D341Med (cell line): ENCODE data around the gene POLR2H.
"Not testable (repeated sequence)": the region's sequence is repeated elsewhere in the genome, so short reads cannot be mapped to it uniquely, and the experiment has no call there.

Experiments used
- DNase-seq: peaks from one replicate; pipeline ENCODE4 v3.0.0; 2012; ENCODE audit warnings: low spot score

POLR2H gene

GRCh38 chr3:184335661-184336546 lies 25.6 kb upstream of the POLR2H start:
- DNase-seq: peak; percentile 94

- DNase-seq: peak; percentile 65
Observed at GRCh38 chr3:184336547-184337398, 24.7 kb upstream of the POLR2H start.

- no peak for DNase-seq
Observed at GRCh38 chr3:184337399-184337714, 24.2 kb upstream of the POLR2H start, which contains the start of gene FAM131A. Gene FAM131A, plus strand, starts transcription at chr3:184337600. Its CDS starts 31 bp downstream, at chr3:184337631.

- no peak for DNase-seq
Observed at GRCh38 chr3:184337981-184338380, 23.5 kb upstream of the POLR2H start.

- no peak for DNase-seq
Observed at GRCh38 chr3:184338511-184338945, 23.0 kb upstream of the POLR2H start.

- DNase-seq: no peak
Observed at GRCh38 chr3:184339001-184339400, 22.5 kb upstream of the POLR2H start.

GRCh38 chr3:184339451-184340135 lies 21.9 kb upstream of the POLR2H start:
- DNase-seq: not testable (repeated sequence)

- no peak for DNase-seq
Observed at GRCh38 chr3:184341925-184342324, 19.6 kb upstream of the POLR2H start.

GRCh38 chr3:184343200-184343876 lies 18.2 kb upstream of the POLR2H start:
- DNase-seq: no peak

- no peak for DNase-seq
Observed at GRCh38 chr3:184344579-184345316, 16.8 kb upstream of the POLR2H start.

- peak; percentile 75 for DNase-seq
Observed at GRCh38 chr3:184345317-184346144, 16.0 kb upstream of the POLR2H start.

- DNase-seq: no peak
Observed at GRCh38 chr3:184346480-184347190, 14.9 kb upstream of the POLR2H start.

- no peak for DNase-seq
Observed at GRCh38 chr3:184347321-184348056, 14.0 kb upstream of the POLR2H start.

GRCh38 chr3:184348057-184348382 lies 13.5 kb upstream of the POLR2H start:
- DNase-seq: no peak

- no peak for DNase-seq
Observed at GRCh38 chr3:184349563-184350470, 11.7 kb upstream of the POLR2H start.

GRCh38 chr3:184350618-184351017 lies 10.9 kb upstream of the POLR2H start:
- no peak for DNase-seq

GRCh38 chr3:184351511-184352148 lies 9.9 kb upstream of the POLR2H start:
- DNase-seq: no peak
